ENCODE measurements around the gene ZNF722.
A peak's percentile ranks its signal among the peaks of the same experiment; 100 is the strongest.
"Not testable (repeated sequence)": the region's sequence is repeated elsewhere in the genome, so short reads cannot be mapped to it uniquely, and the experiment has no call there.

ZNF722 gene

GRCh38 chr7:63998549-63998948 is at the start of gene ZNF722:
ZNF722 (plus strand) TSS chr7:63998849; CDS start chr7:63998962, 113 bp downstream.
- DNase-seq: no peak

GRCh38 chr7:63953181-63953580 is 45.5 kb upstream of the ZNF722 start:
- DNase-seq: no peak

GRCh38 chr7:63968629-63969028 is 30.0 kb upstream of the ZNF722 start:
- no peak for DNase-seq

- DNase-seq: not testable (repeated sequence)
Measured at GRCh38 chr7:64015496-64015895, 16.8 kb downstream of the ZNF722 start.

- no peak for DNase-seq
Measured at GRCh38 chr7:64035388-64035787, 36.7 kb downstream of the ZNF722 start.

- DNase-seq: no peak
Measured at GRCh38 chr7:64037095-64037494, 38.4 kb downstream of the ZNF722 start.

GRCh38 chr7:64045301-64046040 is 46.8 kb downstream of the ZNF722 start, which contains the start of gene ZNF727:
ZNF727 (plus strand) TSS chr7:64045434; CDS start chr7:64045622, 188 bp downstream.
- DNase-seq: peak; percentile 13

- no peak for DNase-seq
Measured at GRCh38 chr7:64046041-64046389, 47.4 kb downstream of the ZNF722 start.

Measured in activated CD4-positive, alpha-beta T cell treated with anti-CD3 and anti-CD28 coated beads for 1 hour (primary cell).